ENCODE measurements around the gene AFF3. TPM values are rescaled to one million over a fixed set of nuclear protein-coding genes. Genes with fewer than 3 reads are reported as not detected.

The AFF3 gene
- total RNA-seq, 1 donor from 2014 or later = not detected

GRCh38 chr2:99729104-99730025 is 413.0 kb downstream of the AFF3 start:
- peak; percentile 18 for DNase-seq

- DNase-seq = no peak
Measured at GRCh38 chr2:99728166-99728565, 414.2 kb downstream of the AFF3 start.

GRCh38 chr2:99727199-99727598 is 415.2 kb downstream of the AFF3 start:
- DNase-seq = no peak

GRCh38 chr2:99726691-99727090 is 415.7 kb downstream of the AFF3 start:
- no peak for DNase-seq

- no peak for DNase-seq
Measured at GRCh38 chr2:99725820-99726219, 416.6 kb downstream of the AFF3 start.

- no peak for DNase-seq
Measured at GRCh38 chr2:99722476-99722875, 419.9 kb downstream of the AFF3 start.

- DNase-seq = no peak
Measured at GRCh38 chr2:99719102-99719501, 423.3 kb downstream of the AFF3 start.

- no peak for DNase-seq
Measured at GRCh38 chr2:99715956-99716355, 426.4 kb downstream of the AFF3 start.

GRCh38 chr2:99714349-99714748 is 428.0 kb downstream of the AFF3 start:
- DNase-seq = no peak

GRCh38 chr2:99711144-99711543 is 431.2 kb downstream of the AFF3 start:
- DNase-seq = no peak

- no peak for DNase-seq
Measured at GRCh38 chr2:99710721-99711120, 431.7 kb downstream of the AFF3 start.

GRCh38 chr2:99709229-99709628 is 433.2 kb downstream of the AFF3 start:
- DNase-seq = no peak

GRCh38 chr2:99708231-99708630 is 434.2 kb downstream of the AFF3 start:
- DNase-seq = no peak

GRCh38 chr2:99707592-99707991 is 434.8 kb downstream of the AFF3 start:
- DNase-seq = no peak

- DNase-seq = no peak
Measured at GRCh38 chr2:99706735-99707134, 435.7 kb downstream of the AFF3 start.

- no peak for DNase-seq
Measured at GRCh38 chr2:99701503-99701902, 440.9 kb downstream of the AFF3 start.

GRCh38 chr2:99700482-99701398 is 441.6 kb downstream of the AFF3 start:
- no peak for DNase-seq

GRCh38 chr2:99698896-99699295 is 443.5 kb downstream of the AFF3 start:
- DNase-seq = no peak

GRCh38 chr2:99697811-99698568 is 444.4 kb downstream of the AFF3 start:
- no peak for DNase-seq

- DNase-seq = no peak
Measured at GRCh38 chr2:99695944-99696253, 446.5 kb downstream of the AFF3 start.

GRCh38 chr2:99695130-99695943 is 447.1 kb downstream of the AFF3 start:
- no peak for DNase-seq

- DNase-seq = no peak
Measured at GRCh38 chr2:99694331-99694730, 448.1 kb downstream of the AFF3 start.
